Measurements from ENCODE around the gene GUCA2A.

DNA sequence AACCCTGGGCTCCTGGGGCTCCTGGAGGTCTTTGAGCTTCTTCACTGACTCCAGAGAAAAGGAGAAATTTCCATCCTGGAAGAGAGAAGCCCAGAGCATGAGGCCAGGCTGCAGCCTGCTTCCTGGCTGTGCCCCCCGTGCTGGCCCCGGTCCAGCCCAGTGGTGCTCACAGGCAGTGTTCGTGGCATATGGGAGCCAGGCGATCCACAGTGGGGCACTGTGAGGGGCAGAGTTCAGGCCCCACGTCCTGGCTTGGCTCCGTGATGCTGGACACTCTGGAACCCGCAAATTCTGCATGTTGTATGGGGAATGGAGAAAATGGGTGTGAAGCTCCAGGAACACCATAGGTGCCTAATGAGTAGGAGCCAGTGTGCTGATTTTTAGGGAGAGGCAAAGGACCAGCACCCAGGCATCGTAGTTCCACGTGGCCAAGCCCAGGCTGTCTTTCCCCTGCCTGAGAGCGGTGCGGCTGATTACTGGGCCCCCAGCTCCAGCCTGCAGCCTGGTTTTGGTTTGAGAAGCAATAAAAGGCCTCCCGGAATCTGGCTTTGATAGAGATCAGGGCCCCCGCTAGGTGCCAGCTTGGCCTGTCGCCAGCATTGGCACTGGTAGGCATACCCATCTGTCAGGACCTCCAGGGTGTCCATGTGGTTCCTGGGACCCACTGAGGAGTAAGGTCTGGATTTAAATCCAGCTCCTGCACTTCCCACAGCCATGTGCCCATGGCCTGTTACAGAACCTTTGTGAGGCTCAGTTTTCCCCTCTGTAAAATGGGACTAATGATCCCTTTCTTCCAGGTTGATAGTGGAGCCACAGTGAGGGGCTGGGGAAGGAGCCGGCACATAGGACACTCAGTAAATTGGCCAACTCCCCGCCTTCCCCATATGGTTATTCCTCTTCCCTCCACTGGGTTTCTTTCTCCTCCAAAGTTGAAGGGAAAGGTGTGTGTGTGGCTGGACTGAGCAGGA, 725 bp downstream of the GUCA2A start:
- TF ChIP-seq, protein P1, sequence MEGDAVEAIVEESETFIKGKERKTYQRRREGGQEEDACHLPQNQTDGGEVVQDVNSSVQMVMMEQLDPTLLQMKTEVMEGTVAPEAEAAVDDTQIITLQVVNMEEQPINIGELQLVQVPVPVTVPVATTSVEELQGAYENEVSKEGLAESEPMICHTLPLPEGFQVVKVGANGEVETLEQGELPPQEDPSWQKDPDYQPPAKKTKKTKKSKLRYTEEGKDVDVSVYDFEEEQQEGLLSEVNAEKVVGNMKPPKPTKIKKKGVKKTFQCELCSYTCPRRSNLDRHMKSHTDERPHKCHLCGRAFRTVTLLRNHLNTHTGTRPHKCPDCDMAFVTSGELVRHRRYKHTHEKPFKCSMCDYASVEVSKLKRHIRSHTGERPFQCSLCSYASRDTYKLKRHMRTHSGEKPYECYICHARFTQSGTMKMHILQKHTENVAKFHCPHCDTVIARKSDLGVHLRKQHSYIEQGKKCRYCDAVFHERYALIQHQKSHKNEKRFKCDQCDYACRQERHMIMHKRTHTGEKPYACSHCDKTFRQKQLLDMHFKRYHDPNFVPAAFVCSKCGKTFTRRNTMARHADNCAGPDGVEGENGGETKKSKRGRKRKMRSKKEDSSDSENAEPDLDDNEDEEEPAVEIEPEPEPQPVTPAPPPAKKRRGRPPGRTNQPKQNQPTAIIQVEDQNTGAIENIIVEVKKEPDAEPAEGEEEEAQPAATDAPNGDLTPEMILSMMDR (conservative IDR thresholded peaks at IDR 0.05; ENCODE audit: low read length): no peak
- TF ChIP-seq EZH2phosphoT487 (IDR thresholded peaks at IDR 0.05; ENCODE audit: borderline replicate concordance, low read depth, low read length): no peak
